ENCODE measurements around the gene EFCAB12.
"Not testable (repeated sequence)": the region's sequence is repeated elsewhere in the genome, so short reads cannot be mapped to it uniquely, and the experiment has no call there.

EFCAB12 gene

GRCh38 chr3:129418041-129418973 lies 10.1 kb downstream of the EFCAB12 start:
- DNase-seq = no peak

- DNase-seq = no peak
Measured at GRCh38 chr3:129417326-129417725, 11.1 kb downstream of the EFCAB12 start.

- DNase-seq = no peak
Measured at GRCh38 chr3:129416415-129416814, 12.0 kb downstream of the EFCAB12 start.

- DNase-seq = no peak
Measured at GRCh38 chr3:129415830-129416229, 12.6 kb downstream of the EFCAB12 start.

- DNase-seq = no peak
Measured at GRCh38 chr3:129415378-129415777, 13.1 kb downstream of the EFCAB12 start.

- DNase-seq = peak; percentile 54
Measured at GRCh38 chr3:129413687-129414506, 14.5 kb downstream of the EFCAB12 start.

- DNase-seq = not testable (repeated sequence)
Measured at GRCh38 chr3:129413238-129413637, 15.2 kb downstream of the EFCAB12 start.

GRCh38 chr3:129412542-129413198 lies 15.8 kb downstream of the EFCAB12 start:
- no peak for DNase-seq

GRCh38 chr3:129410971-129411370 lies 17.5 kb downstream of the EFCAB12 start:
- no peak for DNase-seq

- DNase-seq = no peak
Measured at GRCh38 chr3:129409541-129409940, 18.9 kb downstream of the EFCAB12 start.

- DNase-seq = no peak
Measured at GRCh38 chr3:129404610-129405009, 23.8 kb downstream of the EFCAB12 start.

- no peak for DNase-seq
Measured at GRCh38 chr3:129404130-129404529, 24.3 kb downstream of the EFCAB12 start.

GRCh38 chr3:129403450-129403849 lies 25.0 kb downstream of the EFCAB12 start:
- DNase-seq = no peak

GRCh38 chr3:129402616-129403015 lies 25.8 kb downstream of the EFCAB12 start:
- DNase-seq = no peak

GRCh38 chr3:129402210-129402609 lies 26.2 kb downstream of the EFCAB12 start:
- DNase-seq = no peak

- DNase-seq = no peak
Measured at GRCh38 chr3:129399895-129400357, 28.5 kb downstream of the EFCAB12 start.

GRCh38 chr3:129399145-129399894 lies 29.1 kb downstream of the EFCAB12 start:
- peak; percentile 96 for DNase-seq

GRCh38 chr3:129398803-129399144 lies 29.7 kb downstream of the EFCAB12 start:
- DNase-seq = no peak

- DNase-seq = not testable (repeated sequence)
Measured at GRCh38 chr3:129393760-129394564, 34.5 kb downstream of the EFCAB12 start.

- DNase-seq = no peak
Measured at GRCh38 chr3:129393271-129393670, 35.2 kb downstream of the EFCAB12 start.

GRCh38 chr3:129392106-129392887 lies 36.1 kb downstream of the EFCAB12 start:
- DNase-seq = not testable (repeated sequence)
